Measurements from ENCODE around the gene ZNF462. TPM values are rescaled to one million over a fixed set of nuclear protein-coding genes. Genes with fewer than 3 reads are reported as not detected.

The ZNF462 gene
- total RNA-seq, 1 donor from 2014 or later: 29.2 TPM

DNA sequence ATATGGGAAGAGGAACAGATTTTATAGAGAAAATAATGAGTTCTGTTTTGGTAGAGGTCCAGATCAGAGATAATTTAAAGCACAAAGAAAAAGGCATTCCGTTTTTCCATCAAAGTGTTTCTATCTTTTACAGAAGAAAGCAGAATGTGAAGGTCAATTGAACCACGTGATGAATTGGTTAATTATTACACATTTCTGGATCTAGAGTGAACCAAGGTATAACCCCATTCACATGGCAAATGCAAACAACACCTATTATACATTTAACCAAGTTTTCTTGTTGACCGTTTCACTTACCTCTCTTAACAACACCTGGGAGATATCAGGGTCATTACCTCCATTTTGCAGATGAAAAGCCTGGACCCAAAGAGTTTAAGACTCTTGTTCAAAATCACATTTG is 34.9 kb upstream of the ZNF462 start:
- intact Hi-C loops (cut with micrococcal nuclease): no loop called here
- Histone ChIP-seq H3K9me3 (replicated peaks) (peaks cover 15% of the 10 kb centered on the region), H3K36me3 (no peaks in the 10 kb centered on the region), H3K27me3 (ENCODE audit: low read depth) (no peaks in the 10 kb centered on the region), H3K4me1 (peaks cover 19% of the 10 kb centered on the region), H3K4me3 (no peak overlapping the region), H3K27ac (replicated peaks) (no peak overlapping the region)
- no peak for DNase-seq
- TF ChIP-seq, protein P1, sequence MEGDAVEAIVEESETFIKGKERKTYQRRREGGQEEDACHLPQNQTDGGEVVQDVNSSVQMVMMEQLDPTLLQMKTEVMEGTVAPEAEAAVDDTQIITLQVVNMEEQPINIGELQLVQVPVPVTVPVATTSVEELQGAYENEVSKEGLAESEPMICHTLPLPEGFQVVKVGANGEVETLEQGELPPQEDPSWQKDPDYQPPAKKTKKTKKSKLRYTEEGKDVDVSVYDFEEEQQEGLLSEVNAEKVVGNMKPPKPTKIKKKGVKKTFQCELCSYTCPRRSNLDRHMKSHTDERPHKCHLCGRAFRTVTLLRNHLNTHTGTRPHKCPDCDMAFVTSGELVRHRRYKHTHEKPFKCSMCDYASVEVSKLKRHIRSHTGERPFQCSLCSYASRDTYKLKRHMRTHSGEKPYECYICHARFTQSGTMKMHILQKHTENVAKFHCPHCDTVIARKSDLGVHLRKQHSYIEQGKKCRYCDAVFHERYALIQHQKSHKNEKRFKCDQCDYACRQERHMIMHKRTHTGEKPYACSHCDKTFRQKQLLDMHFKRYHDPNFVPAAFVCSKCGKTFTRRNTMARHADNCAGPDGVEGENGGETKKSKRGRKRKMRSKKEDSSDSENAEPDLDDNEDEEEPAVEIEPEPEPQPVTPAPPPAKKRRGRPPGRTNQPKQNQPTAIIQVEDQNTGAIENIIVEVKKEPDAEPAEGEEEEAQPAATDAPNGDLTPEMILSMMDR (IDR thresholded peaks at IDR 0.05; ENCODE audit: borderline replicate concordance): no peak

GRCh38 chr9:106828965-106829364 is 34.0 kb upstream of the ZNF462 start:
- intact Hi-C loops (cut with micrococcal nuclease): no loop called here
- Histone ChIP-seq H3K27me3 (ENCODE audit: low read depth) (no peaks in the 10 kb centered on the region), H3K9me3 (replicated peaks) (peaks cover 11% of the 10 kb centered on the region), H3K4me1 (peaks cover 19% of the 10 kb centered on the region), H3K4me3 (no peak overlapping the region), H3K27ac (replicated peaks) (no peak overlapping the region), H3K36me3 (no peaks in the 10 kb centered on the region)
- DNase-seq: no peak
- TF ChIP-seq, protein P1 (IDR thresholded peaks at IDR 0.05; ENCODE audit: borderline replicate concordance): no peak

DNA sequence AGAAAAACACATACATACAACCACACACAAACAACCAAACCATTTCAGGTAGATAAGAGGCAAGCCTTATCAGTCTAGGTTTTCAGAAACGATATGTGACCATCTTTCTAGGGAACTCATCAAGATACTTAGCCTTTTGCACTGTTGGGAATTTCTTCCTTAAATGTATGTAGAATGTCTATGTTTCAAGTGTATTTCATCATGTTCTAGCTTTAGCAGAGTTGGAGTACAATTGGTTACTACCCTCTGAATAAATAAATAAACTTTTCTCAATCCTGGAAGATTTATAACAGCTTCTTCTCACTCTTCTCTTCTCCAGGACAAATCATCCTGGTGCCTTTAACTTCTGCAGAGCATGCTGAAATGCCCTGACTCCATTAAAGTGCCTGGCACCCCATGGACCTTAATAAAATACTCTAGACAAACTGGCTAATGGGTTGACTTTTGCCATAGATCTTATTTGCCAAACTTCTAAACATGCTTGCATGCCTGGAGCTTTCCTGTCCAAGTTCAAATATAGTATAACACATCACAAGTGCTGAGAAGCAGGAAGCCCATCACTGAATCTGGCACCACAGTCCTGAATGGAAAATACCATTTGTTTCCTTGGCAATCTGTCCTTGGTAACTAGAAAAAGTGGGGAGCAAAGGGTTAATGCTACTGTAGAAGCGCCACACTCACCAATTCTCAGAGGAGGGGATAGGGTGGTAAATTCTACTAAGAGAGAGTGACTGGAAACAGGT is 33.1 kb upstream of the ZNF462 start:
- no peaks in the 10 kb centered on the region for H3K27me3 ChIP-seq (ENCODE audit: low read depth)
- peaks cover 7% of the 10 kb centered on the region for H3K9me3 ChIP-seq (replicated peaks)
- peaks cover 19% of the 10 kb centered on the region for H3K4me1 ChIP-seq
- no peak for DNase-seq
- H3K27ac ChIP-seq (replicated peaks): peak overlapping the region; percentile 69
- H3K36me3 ChIP-seq: no peaks in the 10 kb centered on the region
- intact Hi-C loops (cut with micrococcal nuclease): no loop called here
- TF ChIP-seq, protein P1 (IDR thresholded peaks at IDR 0.05; ENCODE audit: borderline replicate concordance): no peak
- no peak overlapping the region for H3K4me3 ChIP-seq

GRCh38 chr9:106830527-106831150 is 32.3 kb upstream of the ZNF462 start:
- no peak for DNase-seq
- Histone ChIP-seq H3K4me3 (no peak overlapping the region), H3K36me3 (no peaks in the 10 kb centered on the region), H3K27me3 (ENCODE audit: low read depth) (no peaks in the 10 kb centered on the region), H3K27ac (replicated peaks) (peak overlapping the region; percentile 69), H3K9me3 (replicated peaks) (peaks cover 7% of the 10 kb centered on the region), H3K4me1 (peaks cover 19% of the 10 kb centered on the region)
- intact Hi-C loops (cut with micrococcal nuclease): no loop called here
- TF ChIP-seq, protein P1 (IDR thresholded peaks at IDR 0.05; ENCODE audit: borderline replicate concordance): no peak

DNA sequence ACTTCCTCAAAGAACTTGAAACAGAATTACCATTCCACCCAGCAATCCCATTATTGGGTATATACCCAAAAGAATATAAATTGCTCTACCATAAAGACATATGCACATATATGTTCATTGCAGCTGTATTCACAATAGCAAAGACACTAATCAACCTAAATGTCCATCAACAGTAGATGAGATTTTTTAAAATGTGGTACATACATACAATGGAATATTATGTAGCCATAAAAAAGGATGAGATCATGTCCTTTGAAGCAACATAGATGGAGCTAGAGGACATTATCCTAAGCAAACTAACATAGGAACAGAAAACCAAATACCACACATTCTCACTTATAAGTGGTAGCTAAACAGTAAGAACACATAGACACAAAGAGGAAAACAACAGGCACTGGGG is 28.1 kb upstream of the ZNF462 start:
- peaks cover 12% of the 10 kb centered on the region for H3K4me1 ChIP-seq
- TF ChIP-seq, protein P1 (IDR thresholded peaks at IDR 0.05; ENCODE audit: borderline replicate concordance): no peak
- H3K36me3 ChIP-seq: no peaks in the 10 kb centered on the region
- DNase-seq: no peak
- H3K27me3 ChIP-seq (ENCODE audit: low read depth): no peaks in the 10 kb centered on the region
- no peak overlapping the region for H3K4me3 ChIP-seq
- no peak overlapping the region for H3K27ac ChIP-seq (replicated peaks)
- peaks cover 7% of the 10 kb centered on the region for H3K9me3 ChIP-seq (replicated peaks)
- intact Hi-C loops (cut with micrococcal nuclease): no loop called here
